Neural progenitor cell (in vitro differentiated cells): Measurements from ENCODE around the gene ABCA5. TPM values are rescaled to one million over a fixed set of nuclear protein-coding genes. Genes with fewer than 3 reads are reported as not detected.

Experiments used
- DNase-seq: peaks from one replicate; pipeline ENCODE4 v3.0.0-alpha.2; 2016; ENCODE audit warnings: low spot score
- H2AFZ ChIP-seq: fragments of 200-600 bp; sonication (generic); replicated peaks from 2 replicates; pipeline ENCODE4 v1.6.1; 2016; ENCODE audit warnings: antibody characterized with exemption
- H3F3A ChIP-seq: fragments of 200-600 bp; sonication (generic); 2 replicates; pipeline ENCODE4 v1.6.1; 2016; ENCODE audit warnings: antibody characterized with exemption, low read depth
- H3K27ac ChIP-seq: fragments of 200-600 bp; sonication (generic); 2 replicates; pipeline ENCODE4 v1.5.1; 2016; ENCODE audit warnings: mild to moderate bottlenecking
- H3K27me3 ChIP-seq: fragments of 200-600 bp; sonication (generic); 2 replicates; pipeline ENCODE4 v1.6.1; 2016; ENCODE audit warnings: mild to moderate bottlenecking, moderate library complexity
- H3K36me3 ChIP-seq: fragments of 200-600 bp; sonication (generic); 2 replicates; pipeline ENCODE4 v1.5.1; 2016
- H3K4me1 ChIP-seq: fragments of 200-600 bp; sonication (generic); 2 replicates; pipeline ENCODE4 v1.6.1; 2016; ENCODE audit warnings: mixed run types
- H3K4me2 ChIP-seq: fragments of 200-600 bp; sonication (generic); 2 replicates; pipeline ENCODE4 v1.6.1; 2016
- H3K4me3 ChIP-seq: fragments of 200-600 bp; sonication (generic); 2 replicates; pipeline ENCODE4 v1.5.1; 2016
- H3K79me2 ChIP-seq: fragments of 200-600 bp; sonication (generic); 2 replicates; pipeline ENCODE4 v1.6.1; 2016; ENCODE audit warnings: low read depth
- H3K9ac ChIP-seq: fragments of 200-600 bp; sonication (generic); 2 replicates; pipeline ENCODE4 v1.6.1; 2016
- H3K9me3 ChIP-seq: fragments of 200-600 bp; sonication (generic); 2 replicates; pipeline ENCODE4 v1.5.1; 2016; ENCODE audit warnings: low read depth
- H4K20me1 ChIP-seq: fragments of 200-600 bp; sonication (generic); 2 replicates; pipeline ENCODE4 v1.6.1; 2016; ENCODE audit warnings: low read depth
- H3K27ac Mint-ChIP-seq: 3 replicates; pipeline ENCODE4 v1.8.0; 2021; ENCODE audit warnings: mixed read lengths
- H3K27me3 Mint-ChIP-seq: 2 replicates; pipeline ENCODE4 v1.8.0; 2022; ENCODE audit warnings: low read depth, mild to moderate bottlenecking, inconsistent platforms, moderate library complexity, mixed read lengths; ENCODE audit not compliant: insufficient read depth
- H3K36me3 Mint-ChIP-seq: 3 replicates; pipeline ENCODE4 v1.8.0; 2021; ENCODE audit warnings: mixed read lengths
- H3K4me1 Mint-ChIP-seq: 3 replicates; pipeline ENCODE4 v1.8.0; 2021; ENCODE audit warnings: mixed read lengths
- H3K4me3 Mint-ChIP-seq: 3 replicates; pipeline ENCODE4 v1.8.0; 2021; ENCODE audit warnings: mild to moderate bottlenecking, moderate library complexity, mixed read lengths
- H3K9me3 Mint-ChIP-seq: 3 replicates; pipeline ENCODE4 v1.8.0; 2020; ENCODE audit warnings: mixed read lengths
- EZH2 ChIP-seq: fragments of 200-600 bp; sonication (generic); IDR thresholded peaks from 2 replicates; pipeline ENCODE4 v1.6.1; 2017; ENCODE audit warnings: antibody characterized with exemption, mild to moderate bottlenecking, moderate library complexity
- EZH2phosphoT487 ChIP-seq: fragments of 200-600 bp; sonication (generic); IDR thresholded peaks from 2 replicates; pipeline ENCODE4 v1.6.1; 2017; ENCODE audit warnings: antibody characterized with exemption
- total RNA-seq: library from RNA; depleted of rRNA; stranded (reverse); fragments of >200 nt; gene quantifications from 2 replicates; pipeline ENCODE4 v1.2.3, GENCODE V29; 2015; ENCODE audit warnings: low replicate concordance
- TF ChIP-seq, protein P1 (sequence below): fragments of 200-600 bp; sonication (generic); IDR thresholded peaks from 2 replicates; pipeline ENCODE4 v1.5.1; 2017; ENCODE audit warnings: antibody characterized with exemption, mild to moderate bottlenecking

The ABCA5 gene
- total RNA-seq, 1 donor from 2014 or later: 35.1 TPM

DNA sequence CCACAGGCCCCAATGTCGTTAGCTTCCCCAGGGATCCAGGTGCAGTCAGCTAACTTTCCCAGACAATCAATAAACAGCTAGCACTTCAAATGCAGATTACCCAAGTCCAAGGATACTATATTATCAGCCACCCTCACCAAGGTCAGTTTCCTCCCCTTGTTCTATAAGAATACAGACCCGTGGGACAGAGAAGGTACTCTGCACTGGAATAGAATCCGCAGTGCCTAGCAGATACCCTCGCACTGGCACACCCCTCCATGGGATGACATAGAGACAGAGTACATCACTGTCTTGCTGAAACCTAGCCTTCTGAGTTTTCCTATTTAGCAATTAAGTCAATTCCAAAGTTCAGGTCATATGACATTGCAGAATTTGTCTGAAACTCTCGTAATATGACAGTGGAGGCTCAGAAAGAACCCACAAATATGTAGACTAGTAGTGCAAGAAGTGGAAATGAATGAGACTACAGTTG, 58.4 kb downstream of the ABCA5 start:
- Histone ChIP-seq H3K27ac (no peak overlapping the region), H3K36me3 (no peaks in the 10 kb centered on the region), H3K4me3 (no peak overlapping the region), H3K27me3 (no peaks in the 10 kb centered on the region), H2AFZ (no peak overlapping the region), H3K9me3 (no peaks in the 10 kb centered on the region), H3K4me2 (no peak overlapping the region), H3K9ac (no peak overlapping the region), H3F3A (no peaks in the 10 kb centered on the region), H3K4me1 (no peaks in the 10 kb centered on the region), H3K79me2 (no peaks in the 10 kb centered on the region), H4K20me1 (no peaks in the 10 kb centered on the region)
- no peaks in the 10 kb centered on the region for H3K9me3 Mint-ChIP-seq
- no peak for DNase-seq
- no peaks in the 10 kb centered on the region for H3K27me3 Mint-ChIP-seq
- H3K27ac Mint-ChIP-seq: no peak overlapping the region
- no peak for TF ChIP-seq EZH2
- TF ChIP-seq EZH2phosphoT487: no peak
- TF ChIP-seq, protein P1, sequence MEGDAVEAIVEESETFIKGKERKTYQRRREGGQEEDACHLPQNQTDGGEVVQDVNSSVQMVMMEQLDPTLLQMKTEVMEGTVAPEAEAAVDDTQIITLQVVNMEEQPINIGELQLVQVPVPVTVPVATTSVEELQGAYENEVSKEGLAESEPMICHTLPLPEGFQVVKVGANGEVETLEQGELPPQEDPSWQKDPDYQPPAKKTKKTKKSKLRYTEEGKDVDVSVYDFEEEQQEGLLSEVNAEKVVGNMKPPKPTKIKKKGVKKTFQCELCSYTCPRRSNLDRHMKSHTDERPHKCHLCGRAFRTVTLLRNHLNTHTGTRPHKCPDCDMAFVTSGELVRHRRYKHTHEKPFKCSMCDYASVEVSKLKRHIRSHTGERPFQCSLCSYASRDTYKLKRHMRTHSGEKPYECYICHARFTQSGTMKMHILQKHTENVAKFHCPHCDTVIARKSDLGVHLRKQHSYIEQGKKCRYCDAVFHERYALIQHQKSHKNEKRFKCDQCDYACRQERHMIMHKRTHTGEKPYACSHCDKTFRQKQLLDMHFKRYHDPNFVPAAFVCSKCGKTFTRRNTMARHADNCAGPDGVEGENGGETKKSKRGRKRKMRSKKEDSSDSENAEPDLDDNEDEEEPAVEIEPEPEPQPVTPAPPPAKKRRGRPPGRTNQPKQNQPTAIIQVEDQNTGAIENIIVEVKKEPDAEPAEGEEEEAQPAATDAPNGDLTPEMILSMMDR: no peak
- H3K36me3 Mint-ChIP-seq: no peaks in the 10 kb centered on the region
- no peaks in the 10 kb centered on the region for H3K4me1 Mint-ChIP-seq
- no peak overlapping the region for H3K4me3 Mint-ChIP-seq

DNA sequence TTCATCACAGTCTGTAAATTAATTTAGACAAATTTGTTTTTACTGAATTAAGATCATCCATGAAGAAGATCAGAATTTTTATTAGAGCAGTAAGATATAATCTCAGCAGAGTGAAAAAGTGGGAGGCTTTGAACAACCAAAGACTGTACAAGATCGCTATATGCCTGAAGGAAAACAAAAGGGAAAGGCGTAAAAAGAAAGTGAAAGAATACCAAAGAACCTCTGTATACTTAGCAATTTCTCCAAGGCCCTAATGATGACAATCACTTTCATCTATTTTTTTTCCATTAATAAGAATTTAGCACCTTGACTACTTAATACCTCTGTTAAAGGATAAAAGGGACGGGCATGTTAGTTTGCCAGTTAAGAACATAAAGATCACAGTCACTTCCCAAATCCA, 59.7 kb downstream of the ABCA5 start:
- no peaks in the 10 kb centered on the region for H3K27me3 ChIP-seq
- Mint-ChIP-seq H3K27ac (no peak overlapping the region), H3K4me3 (no peak overlapping the region), H3K9me3 (no peaks in the 10 kb centered on the region), H3K36me3 (no peaks in the 10 kb centered on the region), H3K27me3 (no peaks in the 10 kb centered on the region), H3K4me1 (no peaks in the 10 kb centered on the region)
- no peak overlapping the region for H3K27ac ChIP-seq
- H3K4me3 ChIP-seq: no peak overlapping the region
- DNase-seq: no peak
- no peaks in the 10 kb centered on the region for H3K4me1 ChIP-seq
- no peak overlapping the region for H3K4me2 ChIP-seq
- H3K9ac ChIP-seq: no peak overlapping the region
- H3F3A ChIP-seq: no peaks in the 10 kb centered on the region
- no peaks in the 10 kb centered on the region for H4K20me1 ChIP-seq
- no peaks in the 10 kb centered on the region for H3K79me2 ChIP-seq
- no peak overlapping the region for H2AFZ ChIP-seq
- no peaks in the 10 kb centered on the region for H3K36me3 ChIP-seq
- H3K9me3 ChIP-seq: no peaks in the 10 kb centered on the region
- no peak for TF ChIP-seq EZH2phosphoT487
- TF ChIP-seq, protein P1: no peak
- no peak for TF ChIP-seq EZH2

DNA sequence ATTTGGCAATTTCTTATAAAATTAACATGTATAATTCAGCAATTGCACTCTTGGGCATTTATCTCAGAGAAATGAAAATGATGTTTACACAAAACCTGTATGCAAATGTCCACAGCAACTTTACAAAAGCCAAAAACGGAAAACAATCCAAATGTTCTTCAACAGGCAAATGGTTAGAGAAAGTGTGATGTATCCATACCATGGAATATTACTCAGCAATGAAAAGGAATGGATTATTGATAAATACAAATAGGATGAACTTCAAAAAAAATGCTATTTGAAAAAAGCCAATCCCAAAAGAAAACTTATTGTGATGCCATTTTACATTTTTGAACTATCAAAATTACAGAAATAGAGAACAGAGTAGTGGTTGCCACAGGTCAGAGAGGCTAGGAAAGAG, 61.1 kb downstream of the ABCA5 start:
- no peak for DNase-seq
- no peaks in the 10 kb centered on the region for H3K27me3 Mint-ChIP-seq

More for the DNA sequence above, 61.1 kb downstream of the ABCA5 start:
- H3K36me3 ChIP-seq: no peaks in the 10 kb centered on the region
- H3K4me3 Mint-ChIP-seq: no peak overlapping the region
- H4K20me1 ChIP-seq: no peaks in the 10 kb centered on the region
- no peaks in the 10 kb centered on the region for H3K79me2 ChIP-seq
- no peaks in the 10 kb centered on the region for H3K27me3 ChIP-seq
- no peak overlapping the region for H2AFZ ChIP-seq
- no peaks in the 10 kb centered on the region for H3F3A ChIP-seq
- H3K36me3 Mint-ChIP-seq: no peaks in the 10 kb centered on the region
- no peak overlapping the region for H3K4me2 ChIP-seq
- no peaks in the 10 kb centered on the region for H3K9me3 Mint-ChIP-seq
- no peaks in the 10 kb centered on the region for H3K4me1 Mint-ChIP-seq
- no peaks in the 10 kb centered on the region for H3K9me3 ChIP-seq
- H3K9ac ChIP-seq: no peak overlapping the region
- TF ChIP-seq, protein P1: no peak
- no peak for TF ChIP-seq EZH2
- no peak for TF ChIP-seq EZH2phosphoT487
- no peak overlapping the region for H3K4me3 ChIP-seq
- no peaks in the 10 kb centered on the region for H3K4me1 ChIP-seq
- H3K27ac Mint-ChIP-seq: no peak overlapping the region
- H3K27ac ChIP-seq: no peak overlapping the region
